Activated T-cell treated with anti-CD3 and anti-CD28 coated beads, Interleukin-2, amount 50 U/mL, for 24 hours (primary cell): Measurements from ENCODE around the gene PTPRU.
"Not testable (repeated sequence)": the region's sequence is repeated elsewhere in the genome, so short reads cannot be mapped to it uniquely, and the experiment has no call there.

Source experiments
- DNase-seq: peaks from one replicate; pipeline ENCODE4 v3.0.0-alpha.2; 2020
- H3K27ac Mint-ChIP-seq: 2 replicates; pipeline ENCODE4 v1.8.0; 2020; ENCODE audit warnings: mild to moderate bottlenecking, mixed read lengths
- H3K27me3 Mint-ChIP-seq: 2 replicates; pipeline ENCODE4 v1.8.0; 2020; ENCODE audit warnings: mixed read lengths
- H3K36me3 Mint-ChIP-seq: 2 replicates; pipeline ENCODE4 v1.8.0; 2020; ENCODE audit warnings: low read depth, mixed read lengths
- H3K4me1 Mint-ChIP-seq: 2 replicates; pipeline ENCODE4 v1.8.0; 2020; ENCODE audit warnings: low read depth, mixed read lengths
- H3K4me3 Mint-ChIP-seq: 2 replicates; pipeline ENCODE4 v1.8.0; 2020; ENCODE audit warnings: mild to moderate bottlenecking, moderate library complexity, mixed read lengths
- H3K9me3 Mint-ChIP-seq: 2 replicates; pipeline ENCODE4 v1.8.0; 2020; ENCODE audit warnings: mixed read lengths

The PTPRU gene

GRCh38 chr1:29210278-29211085 lies 25.8 kb upstream of the PTPRU start:
- Mint-ChIP-seq H3K4me1 (no peaks in the 10 kb centered on the region), H3K36me3 (peaks cover 76% of the 10 kb centered on the region), H3K9me3 (no peaks in the 10 kb centered on the region), H3K4me3 (no peak overlapping the region), H3K27ac (no peak overlapping the region), H3K27me3 (no peaks in the 10 kb centered on the region)
- DNase-seq = no peak

DNA sequence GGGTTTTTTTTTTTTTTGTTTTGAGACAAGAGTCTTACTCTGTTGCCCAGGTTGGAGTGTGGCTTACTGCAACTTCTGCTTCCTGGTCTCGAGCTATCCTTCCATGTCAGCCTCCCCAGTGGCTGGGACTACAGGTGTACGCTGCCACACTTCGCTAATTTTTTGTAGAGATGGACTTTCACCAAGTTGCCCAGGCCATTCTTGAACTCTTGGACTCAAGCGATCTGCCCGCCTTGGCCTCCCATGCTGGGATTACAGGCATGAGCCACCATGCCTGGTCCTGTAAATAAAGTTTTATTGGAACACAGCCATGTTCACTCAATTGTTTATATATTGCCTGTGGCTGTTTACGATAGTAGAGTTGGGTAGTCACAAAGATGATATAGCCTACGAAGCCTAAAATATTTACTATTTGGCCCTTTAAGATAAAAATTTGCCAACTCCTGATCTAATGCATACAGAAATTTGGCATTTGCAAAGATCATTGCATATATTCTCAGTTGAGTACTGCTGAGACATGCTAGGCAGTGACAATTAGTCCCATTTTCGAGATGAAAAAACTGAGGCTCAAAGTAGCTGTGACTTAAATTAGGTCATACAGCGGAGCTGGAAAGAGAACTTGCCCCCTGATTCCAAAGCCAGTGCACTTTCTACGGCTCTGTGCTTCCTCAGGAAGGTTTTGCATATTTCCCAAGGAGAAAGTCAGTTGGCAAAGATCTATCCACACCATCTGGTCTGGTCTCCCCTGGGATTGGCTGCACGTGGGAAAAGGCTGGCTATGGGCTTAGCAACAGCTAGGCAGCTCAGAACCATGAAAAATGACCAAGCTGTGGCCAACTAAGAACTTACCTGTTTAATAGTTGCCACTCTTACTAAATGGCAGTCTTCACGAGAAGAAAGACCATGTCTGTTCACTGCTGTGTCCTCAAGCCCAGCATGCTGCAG lies 25.0 kb upstream of the PTPRU start:
- Mint-ChIP-seq H3K9me3 (no peaks in the 10 kb centered on the region), H3K27me3 (no peaks in the 10 kb centered on the region), H3K27ac (no peak overlapping the region), H3K4me3 (no peak overlapping the region), H3K36me3 (peaks cover 75% of the 10 kb centered on the region), H3K4me1 (no peaks in the 10 kb centered on the region)
- DNase-seq = no peak

DNA sequence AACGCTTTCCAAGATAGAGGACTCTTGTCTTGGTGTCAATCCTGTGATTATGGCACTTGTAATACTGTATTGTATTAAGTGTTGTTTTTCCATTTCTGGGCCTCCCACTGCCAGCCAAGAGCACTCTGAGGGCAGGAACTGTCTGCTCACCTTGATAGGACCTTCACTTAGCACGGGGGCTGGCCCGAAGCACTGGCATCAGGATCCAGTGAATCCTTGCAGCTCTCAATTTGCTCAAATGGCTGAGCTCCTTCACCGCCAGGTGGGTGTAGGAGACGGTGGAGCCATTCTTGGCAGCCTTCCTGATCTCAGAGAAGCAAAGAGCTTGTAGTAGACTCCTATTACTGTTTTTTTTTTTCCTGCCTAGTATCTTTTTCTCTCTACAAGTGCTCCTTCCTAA lies 23.3 kb upstream of the PTPRU start:
- Mint-ChIP-seq H3K27me3 (no peaks in the 10 kb centered on the region), H3K4me3 (no peak overlapping the region), H3K4me1 (no peaks in the 10 kb centered on the region), H3K9me3 (no peaks in the 10 kb centered on the region), H3K27ac (no peak overlapping the region), H3K36me3 (peaks cover 80% of the 10 kb centered on the region)
- no peak for DNase-seq

- H3K4me3 Mint-ChIP-seq = no peak overlapping the region
- no peak overlapping the region for H3K27ac Mint-ChIP-seq
- no peaks in the 10 kb centered on the region for H3K27me3 Mint-ChIP-seq
- peaks cover 72% of the 10 kb centered on the region for H3K36me3 Mint-ChIP-seq
- no peak for DNase-seq
- no peaks in the 10 kb centered on the region for H3K4me1 Mint-ChIP-seq
- no peaks in the 10 kb centered on the region for H3K9me3 Mint-ChIP-seq
Observed at GRCh38 chr1:29217633-29218032, 18.7 kb upstream of the PTPRU start.

DNA sequence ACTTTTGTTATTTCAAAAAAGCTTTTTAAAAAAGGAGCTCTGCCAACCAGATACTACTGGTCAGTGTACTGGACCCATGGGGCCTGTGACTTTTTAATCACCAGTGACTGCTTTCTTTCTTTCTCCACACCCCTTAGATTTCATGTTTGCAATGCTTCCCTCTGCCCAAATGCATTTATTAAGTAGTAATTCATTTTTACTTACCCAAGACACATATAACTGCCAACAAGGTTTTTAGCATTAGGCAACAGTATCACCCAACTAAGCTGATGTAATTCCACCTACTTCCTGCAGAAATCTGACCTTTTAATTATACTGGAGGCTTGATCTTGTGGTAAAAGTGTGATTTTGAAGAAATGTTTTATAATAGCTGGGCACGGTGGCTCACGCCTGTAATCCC lies 18.1 kb upstream of the PTPRU start:
- Mint-ChIP-seq H3K4me3 (no peak overlapping the region), H3K27me3 (no peaks in the 10 kb centered on the region), H3K4me1 (no peaks in the 10 kb centered on the region), H3K9me3 (no peaks in the 10 kb centered on the region), H3K27ac (no peak overlapping the region), H3K36me3 (peaks cover 66% of the 10 kb centered on the region)
- DNase-seq = no peak

DNA sequence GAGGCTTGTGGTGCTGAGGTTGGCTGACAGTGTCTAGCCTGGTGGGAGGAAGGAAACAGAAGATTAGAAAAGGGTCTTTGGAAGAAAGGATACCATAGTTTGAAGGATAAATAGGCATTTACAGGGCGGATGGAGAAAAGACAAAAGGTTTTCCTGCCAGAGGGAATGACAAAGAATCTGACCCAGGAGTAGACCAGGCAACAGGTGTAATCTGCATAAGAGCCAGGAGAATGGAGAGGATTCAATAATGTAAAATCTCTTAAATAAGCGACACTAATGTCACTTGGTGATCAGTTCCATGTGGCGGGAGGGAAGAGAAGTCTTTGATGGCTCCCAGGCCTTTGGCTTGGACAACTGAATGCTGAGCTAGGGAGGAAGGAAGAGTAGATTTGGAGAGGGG lies 15.0 kb upstream of the PTPRU start:
- H3K36me3 Mint-ChIP-seq = peaks cover 63% of the 10 kb centered on the region

GRCh38 chr1:29222260-29222659 lies 14.1 kb upstream of the PTPRU start:
- peaks cover 61% of the 10 kb centered on the region for H3K36me3 Mint-ChIP-seq
- H3K27me3 Mint-ChIP-seq, H3K4me1 Mint-ChIP-seq, DNase-seq, H3K9me3 Mint-ChIP-seq, H3K4me3 Mint-ChIP-seq, H3K27ac Mint-ChIP-seq: not testable (repeated sequence)

More for the DNA sequence above, 15.0 kb upstream of the PTPRU start:
- Mint-ChIP-seq H3K4me3 (no peak overlapping the region), H3K27me3 (no peaks in the 10 kb centered on the region), H3K27ac (no peak overlapping the region), H3K4me1 (no peaks in the 10 kb centered on the region), H3K9me3 (no peaks in the 10 kb centered on the region)
- no peak for DNase-seq

- no peak overlapping the region for H3K4me3 Mint-ChIP-seq
- no peaks in the 10 kb centered on the region for H3K4me1 Mint-ChIP-seq
- DNase-seq = no peak
- no peaks in the 10 kb centered on the region for H3K9me3 Mint-ChIP-seq
- H3K27me3 Mint-ChIP-seq = no peaks in the 10 kb centered on the region
- no peak overlapping the region for H3K27ac Mint-ChIP-seq
- peaks cover 57% of the 10 kb centered on the region for H3K36me3 Mint-ChIP-seq
Observed at GRCh38 chr1:29222686-29223085, 13.6 kb upstream of the PTPRU start.

DNA sequence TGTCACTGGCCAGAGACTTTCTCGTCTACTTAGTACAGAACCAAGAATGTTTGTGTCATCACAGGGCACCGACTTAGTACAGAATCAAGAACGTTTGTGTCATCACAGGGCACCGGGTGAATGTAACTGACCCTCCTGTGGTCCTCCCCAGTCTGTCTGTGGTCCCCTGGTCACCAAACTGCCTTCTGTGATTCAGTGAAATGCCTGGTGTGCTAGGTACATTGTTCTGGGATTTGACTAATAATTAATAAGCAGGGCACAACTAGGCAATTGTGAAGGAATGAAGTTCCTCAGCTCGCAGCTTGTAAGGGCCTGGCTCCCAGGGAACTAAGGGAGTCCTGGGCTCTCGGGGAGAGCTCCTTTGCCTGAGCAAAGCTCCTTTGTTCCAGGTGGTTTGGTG lies 12.8 kb upstream of the PTPRU start:
- H3K36me3 Mint-ChIP-seq = peaks cover 51% of the 10 kb centered on the region
- H3K27me3 Mint-ChIP-seq = no peaks in the 10 kb centered on the region
- H3K27ac Mint-ChIP-seq = no peak overlapping the region
- H3K9me3 Mint-ChIP-seq = no peaks in the 10 kb centered on the region
- H3K4me3 Mint-ChIP-seq = no peak overlapping the region
- DNase-seq = no peak
- peaks cover 2% of the 10 kb centered on the region for H3K4me1 Mint-ChIP-seq

DNA sequence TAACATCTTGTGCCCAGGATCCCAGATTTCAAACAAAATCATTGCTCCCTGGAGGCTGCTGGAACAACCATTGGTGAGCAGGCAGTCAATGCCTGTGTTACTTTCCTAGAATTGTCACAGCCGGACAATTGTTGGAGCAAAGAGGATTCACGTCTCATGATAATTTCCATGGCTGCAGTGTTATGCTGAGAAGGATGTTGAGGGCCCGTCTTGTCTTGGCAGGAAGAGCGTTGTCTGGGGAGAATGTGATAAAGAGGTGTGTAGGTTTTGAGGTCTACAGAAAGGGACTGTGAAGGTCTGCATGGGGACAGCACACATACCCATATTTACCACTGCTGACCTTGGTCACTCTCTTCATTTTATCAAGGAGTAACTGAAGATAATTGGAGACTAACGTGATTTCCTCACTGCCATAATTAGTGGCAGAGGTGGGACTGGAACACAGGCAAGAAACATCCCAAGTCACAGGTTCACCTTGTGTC lies 11.9 kb upstream of the PTPRU start:
- H3K4me3 Mint-ChIP-seq = no peak overlapping the region
- peaks cover 52% of the 10 kb centered on the region for H3K36me3 Mint-ChIP-seq
- no peaks in the 10 kb centered on the region for H3K9me3 Mint-ChIP-seq
- DNase-seq = no peak
- no peak overlapping the region for H3K27ac Mint-ChIP-seq
- H3K27me3 Mint-ChIP-seq = no peaks in the 10 kb centered on the region
- peaks cover 8% of the 10 kb centered on the region for H3K4me1 Mint-ChIP-seq

- Mint-ChIP-seq H3K36me3 (peaks cover 54% of the 10 kb centered on the region), H3K4me1 (peaks cover 14% of the 10 kb centered on the region), H3K27me3 (no peaks in the 10 kb centered on the region), H3K4me3 (no peak overlapping the region), H3K9me3 (no peaks in the 10 kb centered on the region), H3K27ac (no peak overlapping the region)
- DNase-seq = no peak
Observed at GRCh38 chr1:29225361-29225760, 11.0 kb upstream of the PTPRU start.

- Mint-ChIP-seq H3K27me3 (no peaks in the 10 kb centered on the region), H3K9me3 (no peaks in the 10 kb centered on the region), H3K4me1 (peaks cover 21% of the 10 kb centered on the region), H3K36me3 (peaks cover 46% of the 10 kb centered on the region), H3K27ac (no peak overlapping the region), H3K4me3 (no peak overlapping the region)
- no peak for DNase-seq
Observed at GRCh38 chr1:29227511-29227910, 8.8 kb upstream of the PTPRU start.

- H3K4me3 Mint-ChIP-seq = peak overlapping the region; percentile 98
- peak overlapping the region; percentile 95 for H3K27ac Mint-ChIP-seq
- H3K27me3 Mint-ChIP-seq = no peaks in the 10 kb centered on the region
- H3K9me3 Mint-ChIP-seq = no peaks in the 10 kb centered on the region
- peaks cover 28% of the 10 kb centered on the region for H3K36me3 Mint-ChIP-seq
- no peak for DNase-seq
- H3K4me1 Mint-ChIP-seq = peaks cover 21% of the 10 kb centered on the region
Observed at GRCh38 chr1:29230204-29230552, 6.1 kb upstream of the PTPRU start.

DNA sequence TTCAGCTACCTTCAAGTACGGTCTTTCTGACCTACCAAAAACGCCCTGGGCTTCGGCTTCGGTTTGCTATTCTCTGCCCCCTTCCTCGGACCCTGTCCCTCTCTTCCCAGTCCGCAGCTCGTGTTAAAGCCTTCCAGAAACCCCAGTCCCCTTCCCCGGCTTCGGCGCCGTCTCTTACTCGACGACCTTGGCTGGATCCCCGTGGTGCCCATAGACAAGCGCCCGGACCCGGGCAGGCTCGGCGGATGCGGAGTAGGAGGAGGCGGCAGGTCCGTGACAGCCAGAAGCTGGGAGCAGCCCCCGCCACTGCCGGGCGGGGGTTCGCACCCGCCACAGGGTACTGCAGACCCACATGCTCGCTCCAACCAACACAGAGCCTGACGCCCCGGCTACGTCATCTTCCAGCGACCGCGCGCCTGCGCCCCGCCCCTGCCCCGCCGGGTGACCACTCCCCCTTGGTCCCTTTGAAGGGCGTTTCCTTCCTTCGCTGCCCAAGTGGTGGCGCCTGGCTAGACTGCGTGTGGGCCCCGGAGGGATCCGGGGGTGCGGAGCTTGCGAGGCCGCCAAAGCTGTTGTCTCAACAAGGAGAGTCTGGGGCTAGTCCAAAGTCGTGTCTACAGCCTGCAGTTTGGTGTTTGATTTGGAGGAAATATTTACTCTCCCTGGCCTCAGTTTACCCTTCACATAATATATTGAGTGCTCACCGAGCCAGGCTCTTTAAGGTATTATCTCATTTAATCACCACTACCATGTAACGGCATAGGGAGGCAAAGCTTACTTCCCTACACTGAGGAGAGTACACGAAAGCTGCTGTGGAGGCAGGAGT lies 5.6 kb upstream of the PTPRU start, which contains the start of gene MECR:
Gene MECR, minus strand, starts transcription at position 382 of the 826 bp plus-strand sequence. Its CDS starts 28 bp downstream, at position 354.
- H3K9me3 Mint-ChIP-seq = no peaks in the 10 kb centered on the region
- H3K4me3 Mint-ChIP-seq = peak within 1 kb of the TSS; percentile 98
- H3K4me1 Mint-ChIP-seq = peaks cover 22% of the 10 kb centered on the region
- H3K27me3 Mint-ChIP-seq = peaks cover 4% of the 10 kb centered on the region
- H3K27ac Mint-ChIP-seq = peak within 1 kb of the TSS; percentile 95
- peak; percentile 99 for DNase-seq
- peaks cover 22% of the 10 kb centered on the region for H3K36me3 Mint-ChIP-seq
